GM12878 (cell line): ENCODE data around the gene SLC9A7. TPM values are rescaled to one million over a fixed set of nuclear protein-coding genes. Genes with fewer than 3 reads are reported as not detected.

Source experiments
- BCL11A ChIP-seq: IDR thresholded peaks from 2 replicates; pipeline ENCODE4 v1.6.1; 2011; ENCODE audit warnings: low read depth, low read length
- EZH2 ChIP-seq: IDR thresholded peaks from 2 replicates; pipeline ENCODE4 v1.6.1; 2012; ENCODE audit warnings: low read depth, mild to moderate bottlenecking, control low read depth, inconsistent platforms, low read length, borderline replicate concordance; ENCODE audit not compliant: control insufficient read depth
- GABPA ChIP-seq: IDR thresholded peaks from 2 replicates; pipeline ENCODE4 v1.6.1; 2014; ENCODE audit warnings: antibody characterized with exemption, low read depth, mild to moderate bottlenecking, inconsistent platforms
- HDAC2 ChIP-seq: fragments of 200-600 bp; sonication (generic); IDR thresholded peaks from 2 replicates; pipeline ENCODE4 v1.6.1; 2017
- MYC ChIP-seq: IDR thresholded peaks from 2 replicates; pipeline ENCODE4 v1.6.1; 2011; ENCODE audit warnings: mild to moderate bottlenecking, low read length, moderate library complexity, inconsistent platforms; ENCODE audit not compliant: insufficient read depth, insufficient replicate concordance, insufficient read length, severe bottlenecking
- NRF1 ChIP-seq: conservative IDR thresholded peaks from 2 replicates; pipeline ENCODE4 v1.6.1; 2011; ENCODE audit warnings: mild to moderate bottlenecking, low read depth, low read length, improper control_type of control experiment
- POLR2AphosphoS2 ChIP-seq: IDR thresholded peaks from 2 replicates; pipeline ENCODE4 v1.6.1; 2011; ENCODE audit warnings: low read depth, mild to moderate bottlenecking, low read length, improper control_type of control experiment, moderate library complexity
- POLR2AphosphoS5 ChIP-seq: IDR thresholded peaks from 2 replicates; pipeline ENCODE4 v1.6.1; 2011; ENCODE audit warnings: mild to moderate bottlenecking, low read length, inconsistent platforms
- SMARCA5 ChIP-seq: fragments of 450-650 bp; IDR thresholded peaks from 2 replicates; pipeline ENCODE4 v1.6.1; 2017; ENCODE audit warnings: mild to moderate bottlenecking
- polyA plus RNA-seq, 11 experiments: library from polyadenylated mRNA; depleted of rRNA in 4 of 11; unstranded in 6 of 11; stranded (reverse) in 5 of 11; fragments of >200 nt; fragmentation: Nextera tagmentation in 4 of 11; fragmentation: Illumina TruSeq in 1 of 11; extraction: Ambion mirVana in 4 of 11; extraction: Trizol in 1 of 11; gene quantifications; 1 replicate in 1 of 11; 2 replicates in 10 of 11; pipeline versions ENCODE4 v1.2.1 to v1.2.3, GENCODE V29; 2011 to 2016; ENCODE audit warnings: inconsistent platforms in 2 of 11, missing spikeins in 2 of 11, low read depth in 1 of 11
- total RNA-seq, 4 experiments: library from RNA; depleted of rRNA in 3 of 4; stranded (reverse); fragments of >200 nt in 3 of 4; fragmentation: Illumina TruSeq in 1 of 4; extraction: Trizol in 1 of 4; gene quantifications; 2 replicates each; pipeline versions ENCODE4 v1.2.1 to v1.2.3, GENCODE V29; 2013 to 2021
- TF ChIP-seq, protein P1 (sequence below): IDR thresholded peaks from 2 replicates; pipeline ENCODE4 v1.6.1; 2012; ENCODE audit warnings: low read length, inconsistent platforms
- TF ChIP-seq, protein P2 (sequence below): fragments of 450-650 bp; IDR thresholded peaks from 2 replicates; pipeline ENCODE4 v1.6.1; 2014; ENCODE audit warnings: mild to moderate bottlenecking
- TF ChIP-seq, protein P3 (sequence below): IDR thresholded peaks from 2 replicates; pipeline ENCODE4 v1.6.1; 2011; ENCODE audit warnings: low read depth, low read length, improper control_type of control experiment, borderline replicate concordance
- TF ChIP-seq, protein P4 (sequence below): fragments of 450-650 bp; IDR thresholded peaks from 2 replicates; pipeline ENCODE4 v1.6.1; 2017; ENCODE audit warnings: mild to moderate bottlenecking
- TF ChIP-seq, protein P5 (sequence below), 3 experiments: IDR thresholded peaks in 2 of 3; conservative IDR thresholded peaks in 1 of 3; 2 replicates each; pipeline ENCODE4 v1.5.1; 2011; ENCODE audit warnings: low read depth in 3 of 3, low read length in 3 of 3, mild to moderate bottlenecking in 3 of 3, control low read depth in 2 of 3, moderate library complexity in 2 of 3, inconsistent platforms in 1 of 3, mixed read lengths in 1 of 3; ENCODE audit not compliant: control insufficient read depth in 2 of 3, insufficient read depth in 1 of 3; ENCODE audit errors: extremely low read depth in 1 of 3
- TF ChIP-seq, protein P6 (sequence below): fragments of 450-650 bp; formaldehyde crosslinking; IDR thresholded peaks from 2 replicates; pipeline ENCODE4 v1.5.0; 2022; ENCODE audit warnings: mild to moderate bottlenecking, missing genetic modification characterization

SLC9A7 gene
- total and polyA plus RNA-seq, 10 of the 15 experiments (the other 5 are each of a cell fraction or from before 2014, with no cell fraction given), result 5.0 to 62.8 (median 30.5) TPM

DNA sequence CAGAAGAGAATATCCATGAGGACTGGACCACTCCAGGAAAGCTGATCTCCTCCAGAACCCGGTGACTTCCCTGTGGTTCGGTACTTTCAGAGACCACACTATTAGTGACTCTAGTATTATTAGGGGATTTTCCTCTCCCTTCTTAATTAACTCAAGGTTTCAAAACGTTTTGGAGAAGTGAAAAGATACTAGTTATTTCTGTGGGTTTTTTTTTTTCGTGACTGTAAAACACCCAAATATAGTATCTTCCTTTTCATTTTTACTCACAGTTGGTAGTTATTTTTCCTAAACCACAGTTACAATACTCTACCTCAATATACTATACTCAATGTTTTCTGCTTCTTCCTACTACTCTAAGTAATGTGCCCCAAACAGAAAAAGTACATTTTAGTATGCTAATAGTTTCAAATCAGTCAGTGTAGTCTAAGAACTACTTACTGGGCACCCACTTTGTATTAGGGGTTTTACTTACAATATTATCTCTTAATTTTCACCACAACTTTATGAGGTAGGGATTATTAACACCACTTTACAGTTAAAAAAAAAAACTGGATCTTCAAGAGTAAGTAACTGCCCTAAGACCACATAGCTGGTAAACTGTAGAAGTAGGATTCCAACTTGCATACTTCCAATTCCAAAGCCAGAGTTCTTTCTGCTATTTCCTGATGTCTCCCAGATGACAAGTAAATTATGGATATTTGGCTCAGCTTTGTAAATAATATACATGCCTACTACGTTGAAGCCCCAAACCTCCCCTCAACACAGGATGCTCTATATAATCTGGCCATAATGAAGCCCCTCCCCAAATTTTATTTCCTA is 45.0 kb downstream of the SLC9A7 start (continued):
- TF ChIP-seq EZH2 (0 out of 2 replicates have a peak, but pooled peaks have one; percentile 87), POLR2AphosphoS2 (no peak), MYC (no peak), BCL11A (peak; percentile 99), SMARCA5 (peak; percentile 33; the same call in 1 of the 2 replicates), POLR2AphosphoS5 (no peak), NRF1 (no peak), HDAC2 (no peak), GABPA (peak; percentile 57; the same call in 1 of the 2 replicates)
- TF ChIP-seq, protein P1, sequence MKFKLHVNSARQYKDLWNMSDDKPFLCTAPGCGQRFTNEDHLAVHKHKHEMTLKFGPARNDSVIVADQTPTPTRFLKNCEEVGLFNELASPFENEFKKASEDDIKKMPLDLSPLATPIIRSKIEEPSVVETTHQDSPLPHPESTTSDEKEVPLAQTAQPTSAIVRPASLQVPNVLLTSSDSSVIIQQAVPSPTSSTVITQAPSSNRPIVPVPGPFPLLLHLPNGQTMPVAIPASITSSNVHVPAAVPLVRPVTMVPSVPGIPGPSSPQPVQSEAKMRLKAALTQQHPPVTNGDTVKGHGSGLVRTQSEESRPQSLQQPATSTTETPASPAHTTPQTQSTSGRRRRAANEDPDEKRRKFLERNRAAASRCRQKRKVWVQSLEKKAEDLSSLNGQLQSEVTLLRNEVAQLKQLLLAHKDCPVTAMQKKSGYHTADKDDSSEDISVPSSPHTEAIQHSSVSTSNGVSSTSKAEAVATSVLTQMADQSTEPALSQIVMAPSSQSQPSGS, result peak; percentile 98
- TF ChIP-seq, protein P2, sequence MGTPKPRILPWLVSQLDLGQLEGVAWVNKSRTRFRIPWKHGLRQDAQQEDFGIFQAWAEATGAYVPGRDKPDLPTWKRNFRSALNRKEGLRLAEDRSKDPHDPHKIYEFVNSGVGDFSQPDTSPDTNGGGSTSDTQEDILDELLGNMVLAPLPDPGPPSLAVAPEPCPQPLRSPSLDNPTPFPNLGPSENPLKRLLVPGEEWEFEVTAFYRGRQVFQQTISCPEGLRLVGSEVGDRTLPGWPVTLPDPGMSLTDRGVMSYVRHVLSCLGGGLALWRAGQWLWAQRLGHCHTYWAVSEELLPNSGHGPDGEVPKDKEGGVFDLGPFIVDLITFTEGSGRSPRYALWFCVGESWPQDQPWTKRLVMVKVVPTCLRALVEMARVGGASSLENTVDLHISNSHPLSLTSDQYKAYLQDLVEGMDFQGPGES, result no peak
- TF ChIP-seq, protein P3, sequence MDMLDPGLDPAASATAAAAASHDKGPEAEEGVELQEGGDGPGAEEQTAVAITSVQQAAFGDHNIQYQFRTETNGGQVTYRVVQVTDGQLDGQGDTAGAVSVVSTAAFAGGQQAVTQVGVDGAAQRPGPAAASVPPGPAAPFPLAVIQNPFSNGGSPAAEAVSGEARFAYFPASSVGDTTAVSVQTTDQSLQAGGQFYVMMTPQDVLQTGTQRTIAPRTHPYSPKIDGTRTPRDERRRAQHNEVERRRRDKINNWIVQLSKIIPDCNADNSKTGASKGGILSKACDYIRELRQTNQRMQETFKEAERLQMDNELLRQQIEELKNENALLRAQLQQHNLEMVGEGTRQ, result no peak
- TF ChIP-seq, protein P4, sequence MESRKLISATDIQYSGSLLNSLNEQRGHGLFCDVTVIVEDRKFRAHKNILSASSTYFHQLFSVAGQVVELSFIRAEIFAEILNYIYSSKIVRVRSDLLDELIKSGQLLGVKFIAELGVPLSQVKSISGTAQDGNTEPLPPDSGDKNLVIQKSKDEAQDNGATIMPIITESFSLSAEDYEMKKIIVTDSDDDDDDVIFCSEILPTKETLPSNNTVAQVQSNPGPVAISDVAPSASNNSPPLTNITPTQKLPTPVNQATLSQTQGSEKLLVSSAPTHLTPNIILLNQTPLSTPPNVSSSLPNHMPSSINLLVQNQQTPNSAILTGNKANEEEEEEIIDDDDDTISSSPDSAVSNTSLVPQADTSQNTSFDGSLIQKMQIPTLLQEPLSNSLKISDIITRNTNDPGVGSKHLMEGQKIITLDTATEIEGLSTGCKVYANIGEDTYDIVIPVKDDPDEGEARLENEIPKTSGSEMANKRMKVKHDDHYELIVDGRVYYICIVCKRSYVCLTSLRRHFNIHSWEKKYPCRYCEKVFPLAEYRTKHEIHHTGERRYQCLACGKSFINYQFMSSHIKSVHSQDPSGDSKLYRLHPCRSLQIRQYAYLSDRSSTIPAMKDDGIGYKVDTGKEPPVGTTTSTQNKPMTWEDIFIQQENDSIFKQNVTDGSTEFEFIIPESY, result peak; percentile 39; the same call in 1 of the 2 replicates
- TF ChIP-seq, protein P5, sequence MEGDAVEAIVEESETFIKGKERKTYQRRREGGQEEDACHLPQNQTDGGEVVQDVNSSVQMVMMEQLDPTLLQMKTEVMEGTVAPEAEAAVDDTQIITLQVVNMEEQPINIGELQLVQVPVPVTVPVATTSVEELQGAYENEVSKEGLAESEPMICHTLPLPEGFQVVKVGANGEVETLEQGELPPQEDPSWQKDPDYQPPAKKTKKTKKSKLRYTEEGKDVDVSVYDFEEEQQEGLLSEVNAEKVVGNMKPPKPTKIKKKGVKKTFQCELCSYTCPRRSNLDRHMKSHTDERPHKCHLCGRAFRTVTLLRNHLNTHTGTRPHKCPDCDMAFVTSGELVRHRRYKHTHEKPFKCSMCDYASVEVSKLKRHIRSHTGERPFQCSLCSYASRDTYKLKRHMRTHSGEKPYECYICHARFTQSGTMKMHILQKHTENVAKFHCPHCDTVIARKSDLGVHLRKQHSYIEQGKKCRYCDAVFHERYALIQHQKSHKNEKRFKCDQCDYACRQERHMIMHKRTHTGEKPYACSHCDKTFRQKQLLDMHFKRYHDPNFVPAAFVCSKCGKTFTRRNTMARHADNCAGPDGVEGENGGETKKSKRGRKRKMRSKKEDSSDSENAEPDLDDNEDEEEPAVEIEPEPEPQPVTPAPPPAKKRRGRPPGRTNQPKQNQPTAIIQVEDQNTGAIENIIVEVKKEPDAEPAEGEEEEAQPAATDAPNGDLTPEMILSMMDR (IDR thresholded peaks at IDR 0.05 in 2 of 3, conservative IDR thresholded peaks at IDR 0.05 in 1 of 3; ENCODE audit: control insufficient read depth in 2 of 3, extremely low read depth in 1 of 3, insufficient read depth in 1 of 3, low read depth in 3 of 3, low read length in 3 of 3), result no peak
- TF ChIP-seq, protein P6, sequence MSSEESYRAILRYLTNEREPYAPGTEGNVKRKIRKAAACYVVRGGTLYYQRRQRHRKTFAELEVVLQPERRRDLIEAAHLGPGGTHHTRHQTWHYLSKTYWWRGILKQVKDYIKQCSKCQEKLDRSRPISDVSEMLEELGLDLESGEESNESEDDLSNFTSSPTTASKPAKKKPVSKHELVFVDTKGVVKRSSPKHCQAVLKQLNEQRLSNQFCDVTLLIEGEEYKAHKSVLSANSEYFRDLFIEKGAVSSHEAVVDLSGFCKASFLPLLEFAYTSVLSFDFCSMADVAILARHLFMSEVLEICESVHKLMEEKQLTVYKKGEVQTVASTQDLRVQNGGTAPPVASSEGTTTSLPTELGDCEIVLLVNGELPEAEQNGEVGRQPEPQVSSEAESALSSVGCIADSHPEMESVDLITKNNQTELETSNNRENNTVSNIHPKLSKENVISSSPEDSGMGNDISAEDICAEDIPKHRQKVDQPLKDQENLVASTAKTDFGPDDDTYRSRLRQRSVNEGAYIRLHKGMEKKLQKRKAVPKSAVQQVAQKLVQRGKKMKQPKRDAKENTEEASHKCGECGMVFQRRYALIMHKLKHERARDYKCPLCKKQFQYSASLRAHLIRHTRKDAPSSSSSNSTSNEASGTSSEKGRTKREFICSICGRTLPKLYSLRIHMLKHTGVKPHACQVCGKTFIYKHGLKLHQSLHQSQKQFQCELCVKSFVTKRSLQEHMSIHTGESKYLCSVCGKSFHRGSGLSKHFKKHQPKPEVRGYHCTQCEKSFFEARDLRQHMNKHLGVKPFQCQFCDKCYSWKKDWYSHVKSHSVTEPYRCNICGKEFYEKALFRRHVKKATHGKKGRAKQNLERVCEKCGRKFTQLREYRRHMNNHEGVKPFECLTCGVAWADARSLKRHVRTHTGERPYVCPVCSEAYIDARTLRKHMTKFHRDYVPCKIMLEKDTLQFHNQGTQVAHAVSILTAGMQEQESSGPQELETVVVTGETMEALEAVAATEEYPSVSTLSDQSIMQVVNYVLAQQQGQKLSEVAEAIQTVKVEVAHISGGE, result no peak
